ENCODE measurements around the gene RIMKLA. TPM values are rescaled to one million over a fixed set of nuclear protein-coding genes. Genes with fewer than 3 reads are reported as not detected.

The RIMKLA gene
- total RNA-seq, 2 experiments from 2014 or later: not detected

GRCh38 chr1:42419126-42419821, 38.7 kb downstream of the RIMKLA start:
- TF ChIP-seq EZH2phosphoT487 (IDR thresholded peaks at IDR 0.05; ENCODE audit: borderline replicate concordance, low read depth, low read length) (no peak), CTCF (conservative IDR thresholded peaks at IDR 0.05; ENCODE audit: low read length) (no peak)
- DNase-seq (ENCODE audit: low spot score): no peak
- H3K4me2 ChIP-seq (ENCODE audit: low read length): no peak overlapping the region
- H3K4me1 ChIP-seq (ENCODE audit: insufficient read depth, low read length, poor library complexity, severe bottlenecking): no peaks in the 10 kb centered on the region
- POLR2A ChIA-PET: no interaction called here
- no peaks in the 10 kb centered on the region for H3K9me2 ChIP-seq (ENCODE audit: insufficient read depth, low read length)
- no peak overlapping the region for H3K4me3 ChIP-seq (ENCODE audit: low read depth, low read length, poor library complexity, severe bottlenecking)
- intact Hi-C loops (cut with micrococcal nuclease; ENCODE audit: unreplicated experiment): no loop called here
- no peaks in the 10 kb centered on the region for H3K9me3 ChIP-seq (ENCODE audit: low read length)
- no peaks in the 10 kb centered on the region for H4K20me1 ChIP-seq (ENCODE audit: insufficient read depth, low read length)
- H3K27ac ChIP-seq (ENCODE audit: low read depth, low read length, poor library complexity, severe bottlenecking): no peak overlapping the region
- H3K36me3 ChIP-seq (ENCODE audit: insufficient read depth, low read length): no peaks in the 10 kb centered on the region
- no TSS peak for BruUV-seq (replicated peaks)
- CTCF ChIA-PET (ENCODE audit: unreplicated experiment): no interaction called here
- H2AFZ ChIP-seq (ENCODE audit: low read length): no peak overlapping the region
- no peaks in the 10 kb centered on the region for H3K79me2 ChIP-seq (ENCODE audit: insufficient read depth, low read depth, low read length)

- Histone ChIP-seq H2AFZ (ENCODE audit: low read length) (no peak overlapping the region), H3K9me2 (ENCODE audit: insufficient read depth, low read length) (no peaks in the 10 kb centered on the region), H3K9me3 (ENCODE audit: low read length) (no peaks in the 10 kb centered on the region), H3K4me3 (ENCODE audit: low read depth, low read length, poor library complexity, severe bottlenecking) (no peak overlapping the region), H3K36me3 (ENCODE audit: insufficient read depth, low read length) (no peaks in the 10 kb centered on the region), H3K4me1 (ENCODE audit: insufficient read depth, low read length, poor library complexity, severe bottlenecking) (no peaks in the 10 kb centered on the region), H3K27ac (ENCODE audit: low read depth, low read length, poor library complexity, severe bottlenecking) (no peak overlapping the region), H4K20me1 (ENCODE audit: insufficient read depth, low read length) (no peaks in the 10 kb centered on the region), H3K79me2 (ENCODE audit: insufficient read depth, low read depth, low read length) (no peaks in the 10 kb centered on the region), H3K4me2 (ENCODE audit: low read length) (no peak overlapping the region)
- no peak for TF ChIP-seq CTCF (conservative IDR thresholded peaks at IDR 0.05; ENCODE audit: low read length)
- no peak for TF ChIP-seq EZH2phosphoT487 (IDR thresholded peaks at IDR 0.05; ENCODE audit: borderline replicate concordance, low read depth, low read length)
- no peak for DNase-seq (ENCODE audit: low spot score)
- intact Hi-C loops (cut with micrococcal nuclease; ENCODE audit: unreplicated experiment): no loop called here
- BruUV-seq (replicated peaks): no TSS peak
- ChIA-PET POLR2A (no interaction called here), CTCF (ENCODE audit: unreplicated experiment) (no interaction called here)
These were observed 39.5 kb downstream of the RIMKLA start for GRCh38 chr1:42420121-42420520.

- BruUV-seq (replicated peaks): no TSS peak
- TF ChIP-seq EZH2phosphoT487 (IDR thresholded peaks at IDR 0.05; ENCODE audit: borderline replicate concordance, low read depth, low read length) (no peak), CTCF (conservative IDR thresholded peaks at IDR 0.05; ENCODE audit: low read length) (no peak)
- Histone ChIP-seq H3K4me3 (ENCODE audit: low read depth, low read length, poor library complexity, severe bottlenecking) (no peak overlapping the region), H3K4me1 (ENCODE audit: insufficient read depth, low read length, poor library complexity, severe bottlenecking) (no peaks in the 10 kb centered on the region), H3K4me2 (ENCODE audit: low read length) (no peak overlapping the region), H3K79me2 (ENCODE audit: insufficient read depth, low read depth, low read length) (no peaks in the 10 kb centered on the region), H2AFZ (ENCODE audit: low read length) (no peak overlapping the region), H3K27ac (ENCODE audit: low read depth, low read length, poor library complexity, severe bottlenecking) (no peak overlapping the region), H3K9me3 (ENCODE audit: low read length) (no peaks in the 10 kb centered on the region), H3K9me2 (ENCODE audit: insufficient read depth, low read length) (no peaks in the 10 kb centered on the region), H4K20me1 (ENCODE audit: insufficient read depth, low read length) (no peaks in the 10 kb centered on the region), H3K36me3 (ENCODE audit: insufficient read depth, low read length) (no peaks in the 10 kb centered on the region)
- CTCF ChIA-PET (ENCODE audit: unreplicated experiment): no interaction called here
- POLR2A ChIA-PET: no interaction called here
- no peak for DNase-seq (ENCODE audit: low spot score)
- intact Hi-C loops (cut with micrococcal nuclease; ENCODE audit: unreplicated experiment): no loop called here
These were observed 40.5 kb downstream of the RIMKLA start for GRCh38 chr1:42420911-42421585.
